Endothelial cell of umbilical vein (primary cell): ENCODE data around the gene TNFRSF1B. TPM values are rescaled to one million over a fixed set of nuclear protein-coding genes. Genes with fewer than 3 reads are reported as not detected.

ENCODE experiments used
- BruUV-seq: library from RNA; stranded (reverse); fragments of 400-500 nt; replicated peaks from 2 replicates; lab custom pipeline; 2021; lab: Mats Ljungman, UMichigan
- CTCF ChIA-PET: fragments of 300-600, 350-600 bp; sonication (Branson Sonifier 250); formaldehyde crosslinking; loops from one replicate; lab custom pipeline; 2021; ENCODE audit warnings: antibody characterized with exemption, inconsistent platforms; lab: Charles Lee
- POLR2A ChIA-PET: fragments of 300-600, 350-600 bp; sonication (Branson Sonifier 250); formaldehyde crosslinking; loops from one replicate; lab custom pipeline; 2021; ENCODE audit warnings: antibody characterized with exemption, inconsistent platforms; lab: Charles Lee
- DNase-seq: peaks from one replicate; pipeline ENCODE4 v3.0.0-alpha.2; 2011; ENCODE audit warnings: low read depth, low spot score
- FAIRE-seq: peaks from 2 replicates; lab custom pipeline; 2011; peaks lifted over from hg19 to GRCh38; lab: Jason Lieb, UNC
- H2AFZ ChIP-seq: 2 replicates; pipeline ENCODE4 v1.6.0; 2012; ENCODE audit warnings: low read depth, low read length, control low read depth, inconsistent platforms
- H3K27ac ChIP-seq: 2 replicates; pipeline ENCODE4 v1.5.1; 2011; ENCODE audit warnings: low read depth, mild to moderate bottlenecking, control low read depth, low read length, moderate library complexity; ENCODE audit not compliant: insufficient read depth
- H3K27me3 ChIP-seq, 2 experiments: 2 replicates each; pipeline versions ENCODE4 v1.6.0 to v1.6.1; 2011; ENCODE audit warnings: low read length in 2 of 2, mixed read lengths in 1 of 2; ENCODE audit not compliant: control insufficient read depth in 2 of 2, insufficient read depth in 2 of 2
- H3K36me3 ChIP-seq, 2 experiments: 2 replicates in 1 of 2; 3 replicates in 1 of 2; pipeline ENCODE4 v1.5.1; 2011; ENCODE audit warnings: low read length in 2 of 2, mild to moderate bottlenecking in 1 of 2, moderate library complexity in 1 of 2; ENCODE audit not compliant: control insufficient read depth in 2 of 2, insufficient read depth in 2 of 2; ENCODE audit errors: extremely low read depth in 1 of 2
- H3K4me1 ChIP-seq: 3 replicates; pipeline ENCODE4 v1.5.1; 2011; ENCODE audit warnings: mild to moderate bottlenecking, low read length; ENCODE audit not compliant: control insufficient read depth, insufficient read depth; ENCODE audit errors: extremely low read depth
- H3K4me2 ChIP-seq: 2 replicates; pipeline ENCODE4 v1.6.1; 2011; ENCODE audit warnings: low read length, control low read depth, mixed read lengths; ENCODE audit not compliant: insufficient read depth
- H3K4me3 ChIP-seq, 3 experiments: fragments of 200-600 bp in 1 of 3; sonication (generic), shearing (Covaris generic) in 1 of 3; replicated peaks in 1 of 3; 2 replicates each; pipeline ENCODE4 v1.5.1; 2011 to 2016; ENCODE audit warnings: control low read depth in 3 of 3, low read length in 3 of 3, mild to moderate bottlenecking in 2 of 3, inconsistent platforms in 1 of 3, low read depth in 1 of 3, moderate library complexity in 1 of 3; ENCODE audit not compliant: insufficient read depth in 1 of 3
- H3K79me2 ChIP-seq: 2 replicates; pipeline ENCODE4 v1.6.0; 2012; ENCODE audit warnings: low read length, inconsistent platforms; ENCODE audit not compliant: control insufficient read depth, insufficient read depth
- H3K9ac ChIP-seq: replicated peaks from 2 replicates; pipeline ENCODE3; 2011; ENCODE audit warnings: low read length, control low read depth; ENCODE audit not compliant: insufficient read depth; ENCODE audit errors: extremely low read depth
- H3K9me1 ChIP-seq: replicated peaks from 3 replicates; pipeline ENCODE4 v1.6.0; 2011; ENCODE audit warnings: mild to moderate bottlenecking, low read length; ENCODE audit not compliant: control insufficient read depth, insufficient read depth; ENCODE audit errors: extremely low read depth
- H3K9me3 ChIP-seq: replicated peaks from 2 replicates; pipeline ENCODE4 v1.5.1; 2012; ENCODE audit warnings: low read length, inconsistent platforms; ENCODE audit not compliant: control insufficient read depth, insufficient read depth
- H4K20me1 ChIP-seq: replicated peaks from 2 replicates; pipeline ENCODE3; 2011; ENCODE audit warnings: mild to moderate bottlenecking, low read length; ENCODE audit not compliant: control insufficient read depth, insufficient read depth; ENCODE audit errors: extremely low read depth
- CTCF ChIP-seq, 2 donors: IDR thresholded peaks; 1 replicate in 1 of 2; 2 replicates in 1 of 2; pipeline ENCODE4 v1.5.1; 2011; ENCODE audit warnings: low read length in 2 of 2, mild to moderate bottlenecking in 2 of 2, moderate library complexity in 2 of 2, control low read depth in 1 of 2, inconsistent platforms in 1 of 2, low read depth in 1 of 2; ENCODE audit not compliant: insufficient read depth in 1 of 2; ENCODE audit errors: extremely low read depth in 1 of 2
- EZH2 ChIP-seq: IDR thresholded peaks from 2 replicates; pipeline ENCODE4 v1.6.1; 2012; ENCODE audit warnings: borderline replicate concordance, low read depth, mild to moderate bottlenecking, moderate library complexity, low read length, inconsistent platforms; ENCODE audit not compliant: severe bottlenecking
- FOS ChIP-seq: IDR thresholded peaks from 2 replicates; pipeline ENCODE4 v1.6.1; 2011; ENCODE audit warnings: mild to moderate bottlenecking, low read length, moderate library complexity, borderline replicate concordance; ENCODE audit not compliant: insufficient read depth
- GATA2 ChIP-seq: IDR thresholded peaks from 2 replicates; pipeline ENCODE4 v1.7.0; 2011; ENCODE audit warnings: low read depth, mild to moderate bottlenecking, moderate library complexity, mixed read lengths, low read length; ENCODE audit not compliant: insufficient read length, insufficient read depth
- JUN ChIP-seq: IDR thresholded peaks from 2 replicates; pipeline ENCODE4 v1.6.1; 2011; ENCODE audit warnings: borderline replicate concordance, low read depth; ENCODE audit not compliant: insufficient read length, insufficient read depth
- MAX ChIP-seq: IDR thresholded peaks from 2 replicates; pipeline ENCODE4 v1.6.1; 2011; ENCODE audit not compliant: insufficient read depth, insufficient read length
- MYC ChIP-seq: IDR thresholded peaks from one replicate; pipeline ENCODE4 v1.6.1; 2011; ENCODE audit warnings: mild to moderate bottlenecking, low read depth, low read length
- POLR2A ChIP-seq: IDR thresholded peaks from 2 replicates; pipeline ENCODE4 v1.6.1; 2012; ENCODE audit warnings: low read depth, mild to moderate bottlenecking, control low read depth, low read length
- POLR2AphosphoS5 ChIP-seq: IDR thresholded peaks from 2 replicates; pipeline ENCODE4 v1.6.1; 2012; ENCODE audit warnings: low read depth, mild to moderate bottlenecking, control low read depth, low read length, moderate library complexity; ENCODE audit not compliant: insufficient read depth
- dilution Hi-C: fragments of 300-500 bp; cut with MboI; formaldehyde crosslinking; loops from one replicate; pipeline ENCODE4 v1.15.0; 2019; ENCODE audit warnings: low sequenced_read_pairs; ENCODE audit not compliant: extremely low pct_ligation_motif_present
- intact Hi-C: fragments of 100-400 bp; cut with micrococcal nuclease; formaldehyde crosslinking; loops from one replicate; pipeline ENCODE4 v1.10.0; 2022
- polyA plus RNA-seq, 4 experiments: library from polyadenylated mRNA; depleted of rRNA in 3 of 4; stranded (reverse) in 3 of 4; unstranded in 1 of 4; fragments of >200 nt; gene quantifications; 2 replicates each; pipeline versions ENCODE4 v1.2.1 to v1.2.3, GENCODE V29; 2011 to 2012; ENCODE audit warnings: missing spikeins in 1 of 4
- total RNA-seq: library from RNA; stranded (reverse); gene quantifications from 2 replicates; pipeline ENCODE4 v1.2.3, GENCODE V29; 2021

Gene TNFRSF1B
- total and polyA plus RNA-seq, 2 donors (not counting 3 experiments of a cell fraction or from before 2014, with no cell fraction given), result 53.6 to 65.9 TPM

- dilution Hi-C loops, result no loop called here
- peak; percentile 33 for FAIRE-seq
- DNase-seq, result peak; percentile 42
- Histone ChIP-seq H3K36me3 (peaks cover 0 to 6% of the 10 kb centered on the region in 2 experiments), H3K27ac (peak overlapping the region; percentile 90), H3K9me1 (no peaks in the 10 kb centered on the region), H3K4me1 (peaks cover 26% of the 10 kb centered on the region), H3K27me3 (no peaks in the 10 kb centered on the region), H3K4me3 (no peak overlapping the region), H3K9me3 (no peaks in the 10 kb centered on the region), H3K79me2 (peaks cover 12% of the 10 kb centered on the region), H3K9ac (peak overlapping the region; percentile 73), H4K20me1 (no peaks in the 10 kb centered on the region), H2AFZ (no peak overlapping the region), H3K4me2 (no peak overlapping the region)
- TF ChIP-seq POLR2AphosphoS5 (no peak), EZH2 (no peak), FOS (no peak), JUN (no peak), POLR2A (no peak), GATA2 (no peak), MAX (no peak), MYC (no peak), CTCF (IDR thresholded peaks at IDR 0.05; ENCODE audit: extremely low read depth in 1 of 2, insufficient read depth in 1 of 2, low read depth in 1 of 2, low read length in 2 of 2) (no peak)
- intact Hi-C loops, result no loop called here
- BruUV-seq, result no TSS peak
- CTCF ChIA-PET, result interaction anchor here (0.5 to 8.3 kb wide), 6 partner anchors 8 to 1710 kb away, joined by 3 to 118 read pairs (median 3); partner anchors contain the start of gene TNFRSF1B
- POLR2A ChIA-PET, result interaction anchor here (1.0 kb wide), 2 partner anchors 12 to 277 kb away, joined by 3 read pairs; no protein-coding TSS in a partner anchor
Measured at GRCh38 chr1:12185036-12185917, 18.5 kb downstream of the TNFRSF1B start.
